ENCODE data around the gene TBC1D9. TPM values are rescaled to one million over a fixed set of nuclear protein-coding genes. Genes with fewer than 3 reads are reported as not detected.

TBC1D9 gene
- total RNA-seq, 1 donor from 2014 or later = 34.1 TPM

GRCh38 chr4:140602714-140603113 is 153.5 kb downstream of the TBC1D9 start:
- H3K9me3 Mint-ChIP-seq = no peaks in the 10 kb centered on the region
- H3K27ac Mint-ChIP-seq = no peak overlapping the region
- H3K4me3 Mint-ChIP-seq = no peak overlapping the region
- TF ChIP-seq CTCF (conservative IDR thresholded peaks at IDR 0.05) = no peak
- no peak for DNase-seq (ENCODE audit: extremely low spot score, unreplicated experiment)
- H3K27me3 Mint-ChIP-seq = no peaks in the 10 kb centered on the region
- no peaks in the 10 kb centered on the region for H3K36me3 Mint-ChIP-seq
- H3K4me1 Mint-ChIP-seq (ENCODE audit: unreplicated experiment) = no peaks in the 10 kb centered on the region

- H3K27me3 Mint-ChIP-seq = no peaks in the 10 kb centered on the region
- DNase-seq (ENCODE audit: extremely low spot score, unreplicated experiment) = no peak
Observed at GRCh38 chr4:140600408-140600807, 155.8 kb downstream of the TBC1D9 start.

GRCh38 chr4:140595065-140595464 is 161.1 kb downstream of the TBC1D9 start:
- H3K9me3 Mint-ChIP-seq = no peaks in the 10 kb centered on the region

More at GRCh38 chr4:140600408-140600807, 155.8 kb downstream of the TBC1D9 start:
- no peaks in the 10 kb centered on the region for H3K9me3 Mint-ChIP-seq
- H3K4me1 Mint-ChIP-seq (ENCODE audit: unreplicated experiment) = no peaks in the 10 kb centered on the region
- no peaks in the 10 kb centered on the region for H3K36me3 Mint-ChIP-seq
- TF ChIP-seq CTCF (conservative IDR thresholded peaks at IDR 0.05) = no peak
- no peak overlapping the region for H3K4me3 Mint-ChIP-seq
- H3K27ac Mint-ChIP-seq = no peak overlapping the region

GRCh38 chr4:140584439-140584838 is 171.7 kb downstream of the TBC1D9 start:
- Mint-ChIP-seq H3K9me3 (no peaks in the 10 kb centered on the region), H3K36me3 (no peaks in the 10 kb centered on the region), H3K27me3 (peaks cover 18% of the 10 kb centered on the region), H3K4me1 (ENCODE audit: unreplicated experiment) (no peaks in the 10 kb centered on the region), H3K4me3 (no peak overlapping the region), H3K27ac (no peak overlapping the region)
- no peak for TF ChIP-seq CTCF (conservative IDR thresholded peaks at IDR 0.05)
- no peak for DNase-seq (ENCODE audit: extremely low spot score, unreplicated experiment)

More at GRCh38 chr4:140595065-140595464, 161.1 kb downstream of the TBC1D9 start:
- no peaks in the 10 kb centered on the region for H3K36me3 Mint-ChIP-seq
- H3K4me3 Mint-ChIP-seq = no peak overlapping the region
- peak; percentile 53 for TF ChIP-seq CTCF (conservative IDR thresholded peaks at IDR 0.05)
- H3K4me1 Mint-ChIP-seq (ENCODE audit: unreplicated experiment) = no peaks in the 10 kb centered on the region
- H3K27me3 Mint-ChIP-seq = peaks cover 15% of the 10 kb centered on the region
- no peak overlapping the region for H3K27ac Mint-ChIP-seq
- no peak for DNase-seq (ENCODE audit: extremely low spot score, unreplicated experiment)

- Mint-ChIP-seq H3K4me3 (no peak overlapping the region), H3K9me3 (no peaks in the 10 kb centered on the region), H3K27me3 (peaks cover 27% of the 10 kb centered on the region), H3K4me1 (ENCODE audit: unreplicated experiment) (no peaks in the 10 kb centered on the region), H3K36me3 (no peaks in the 10 kb centered on the region), H3K27ac (no peak overlapping the region)
- no peak for DNase-seq (ENCODE audit: extremely low spot score, unreplicated experiment)
- TF ChIP-seq CTCF (conservative IDR thresholded peaks at IDR 0.05) = no peak
Observed at GRCh38 chr4:140581078-140581477, 175.1 kb downstream of the TBC1D9 start.

GRCh38 chr4:140579278-140579677 is 176.9 kb downstream of the TBC1D9 start:
- Mint-ChIP-seq H3K9me3 (no peaks in the 10 kb centered on the region), H3K4me1 (ENCODE audit: unreplicated experiment) (no peaks in the 10 kb centered on the region), H3K27me3 (peaks cover 31% of the 10 kb centered on the region), H3K36me3 (no peaks in the 10 kb centered on the region), H3K27ac (no peak overlapping the region), H3K4me3 (no peak overlapping the region)
- no peak for DNase-seq (ENCODE audit: extremely low spot score, unreplicated experiment)
- no peak for TF ChIP-seq CTCF (conservative IDR thresholded peaks at IDR 0.05)
